HepG2 (cell line): ENCODE data around the gene ARHGAP35. TPM values are rescaled to one million over a fixed set of nuclear protein-coding genes. Genes with fewer than 3 reads are reported as not detected.

Experiments used
- ATF7-NPFF ChIP-seq: sonication (generic); formaldehyde crosslinking; IDR thresholded peaks from 2 replicates; pipeline ENCODE4 v1.8.1; 2023; ENCODE audit warnings: mild to moderate bottlenecking, low read depth, missing genetic modification reagents, moderate library complexity
- FOXJ3 ChIP-seq: sonication (generic); formaldehyde crosslinking; IDR thresholded peaks from 2 replicates; pipeline ENCODE4 v1.4.0; 2020; ENCODE audit warnings: missing genetic modification reagents, mild to moderate bottlenecking, borderline replicate concordance
- HDAC1 ChIP-seq: sonication (generic); formaldehyde crosslinking; IDR thresholded peaks from 2 replicates; pipeline ENCODE4 v1.5.1; 2020; ENCODE audit warnings: mild to moderate bottlenecking, missing genetic modification reagents
- KAT7 ChIP-seq: IDR thresholded peaks from 2 replicates; pipeline ENCODE4 v1.6.1; 2018; ENCODE audit warnings: borderline replicate concordance, missing compliant biosample characterization
- KAT8 ChIP-seq: IDR thresholded peaks from 2 replicates; pipeline ENCODE4 v1.6.1; 2016; ENCODE audit warnings: missing genetic modification reagents, missing compliant biosample characterization
- PAX8 ChIP-seq: sonication (generic); formaldehyde crosslinking; IDR thresholded peaks from 2 replicates; pipeline ENCODE4 v1.8.0; 2022; ENCODE audit warnings: mild to moderate bottlenecking, missing genetic modification reagents, borderline replicate concordance
- PCBP2 ChIP-seq: fragments of 200-400 bp; formaldehyde crosslinking; optimal IDR thresholded peaks from 2 replicates; pipeline ENCODE3; 2018; ENCODE audit warnings: low read length, low read depth; ENCODE audit not compliant: poor library complexity, severe bottlenecking
- PITX1 ChIP-seq: sonication (generic); formaldehyde crosslinking; IDR thresholded peaks from 2 replicates; pipeline ENCODE4 v1.5.1; 2020; ENCODE audit warnings: mild to moderate bottlenecking, missing genetic modification reagents
- POLR2AphosphoS5 ChIP-seq: IDR thresholded peaks from 2 replicates; pipeline ENCODE4 v1.6.1; 2012; ENCODE audit warnings: low read depth, low read length
- TAF15 ChIP-seq: fragments of 200-400 bp; formaldehyde crosslinking; IDR thresholded peaks from one replicate; pipeline ENCODE4 v1.6.1; 2018; ENCODE audit warnings: mild to moderate bottlenecking, low read depth, low read length; ENCODE audit not compliant: poor library complexity, severe bottlenecking
- TBX3 ChIP-seq: fragments of 450-650 bp; IDR thresholded peaks from 2 replicates; pipeline ENCODE4 v1.6.1; 2017; ENCODE audit warnings: antibody characterized with exemption, mild to moderate bottlenecking, inconsistent platforms, borderline replicate concordance
- THAP8 ChIP-seq: sonication (generic); formaldehyde crosslinking; IDR thresholded peaks from 2 replicates; pipeline ENCODE4 v1.5.1; 2020; ENCODE audit warnings: missing genetic modification reagents, mild to moderate bottlenecking, borderline replicate concordance
- ZEB1 ChIP-seq: IDR thresholded peaks from 2 replicates; pipeline ENCODE4 v1.6.1; 2012; ENCODE audit warnings: mild to moderate bottlenecking, low read depth, inconsistent platforms; ENCODE audit not compliant: insufficient replicate concordance
- ZMAT3 ChIP-seq: sonication (generic); formaldehyde crosslinking; conservative IDR thresholded peaks from 2 replicates; pipeline ENCODE4 v1.7.0; 2021; ENCODE audit warnings: missing genetic modification reagents
- ZNF501 ChIP-seq: sonication (generic); formaldehyde crosslinking; IDR thresholded peaks from 2 replicates; pipeline ENCODE4 v1.5.1; 2020; ENCODE audit warnings: mild to moderate bottlenecking, moderate library complexity, missing genetic modification reagents
- ZNF530 ChIP-seq: sonication (generic); formaldehyde crosslinking; IDR thresholded peaks from 2 replicates; pipeline ENCODE4 v1.5.0; 2020; ENCODE audit warnings: low read depth, mild to moderate bottlenecking, missing genetic modification reagents
- ZNF563 ChIP-seq: sonication (generic); formaldehyde crosslinking; IDR thresholded peaks from 2 replicates; pipeline ENCODE4 v1.8.0; 2022; ENCODE audit warnings: mild to moderate bottlenecking, moderate library complexity, missing genetic modification reagents
- ZNF710 ChIP-seq: sonication (generic); formaldehyde crosslinking; IDR thresholded peaks from 2 replicates; pipeline ENCODE4 v1.5.0; 2020; ENCODE audit warnings: mild to moderate bottlenecking, missing genetic modification reagents, borderline replicate concordance
- ZNF713 ChIP-seq: sonication (generic); formaldehyde crosslinking; IDR thresholded peaks from 2 replicates; pipeline ENCODE4 v1.4.0; 2020; ENCODE audit warnings: mild to moderate bottlenecking, missing genetic modification reagents
- ZNF772 ChIP-seq: sonication (generic); formaldehyde crosslinking; IDR thresholded peaks from 2 replicates; pipeline ENCODE4 v1.5.0; 2020; ENCODE audit warnings: mild to moderate bottlenecking, missing genetic modification reagents
- ZNF891 ChIP-seq: sonication (generic); formaldehyde crosslinking; IDR thresholded peaks from 2 replicates; pipeline ENCODE4 v1.5.0; 2020; ENCODE audit warnings: mild to moderate bottlenecking, missing genetic modification reagents
- polyA plus RNA-seq, 8 experiments: library from polyadenylated mRNA; depleted of rRNA in 3 of 8; stranded (reverse) in 7 of 8; unstranded in 1 of 8; fragments of >200 nt; fragmentation: Illumina TruSeq in 4 of 8; extraction: Trizol in 4 of 8; gene quantifications; 2 replicates each; pipeline versions ENCODE4 v1.2.1 to v1.2.3, GENCODE V29; 2011 to 2016; ENCODE audit warnings: low read depth in 4 of 8, missing spikeins in 1 of 8, mixed read lengths in 1 of 8; ENCODE audit not compliant: insufficient read depth in 1 of 8
- total RNA-seq, 5 experiments: library from RNA; depleted of rRNA; stranded (reverse); fragments of >200 nt; fragmentation: Illumina TruSeq; extraction: Trizol; gene quantifications; 2 replicates each; pipeline ENCODE4 v1.2.3, GENCODE V29; 2016; ENCODE audit warnings: low read depth in 1 of 5
- TF ChIP-seq, protein P1 (sequence below): sonication (generic); formaldehyde crosslinking; IDR thresholded peaks from 2 replicates; pipeline ENCODE4 v1.5.1; 2020; ENCODE audit warnings: mild to moderate bottlenecking, moderate library complexity, missing genetic modification reagents

Gene ARHGAP35
- total and polyA plus RNA-seq, 2 of the 13 experiments (the other 11 are each of a cell fraction or from before 2014, with no cell fraction given), result 30.1 to 30.2 TPM

DNA sequence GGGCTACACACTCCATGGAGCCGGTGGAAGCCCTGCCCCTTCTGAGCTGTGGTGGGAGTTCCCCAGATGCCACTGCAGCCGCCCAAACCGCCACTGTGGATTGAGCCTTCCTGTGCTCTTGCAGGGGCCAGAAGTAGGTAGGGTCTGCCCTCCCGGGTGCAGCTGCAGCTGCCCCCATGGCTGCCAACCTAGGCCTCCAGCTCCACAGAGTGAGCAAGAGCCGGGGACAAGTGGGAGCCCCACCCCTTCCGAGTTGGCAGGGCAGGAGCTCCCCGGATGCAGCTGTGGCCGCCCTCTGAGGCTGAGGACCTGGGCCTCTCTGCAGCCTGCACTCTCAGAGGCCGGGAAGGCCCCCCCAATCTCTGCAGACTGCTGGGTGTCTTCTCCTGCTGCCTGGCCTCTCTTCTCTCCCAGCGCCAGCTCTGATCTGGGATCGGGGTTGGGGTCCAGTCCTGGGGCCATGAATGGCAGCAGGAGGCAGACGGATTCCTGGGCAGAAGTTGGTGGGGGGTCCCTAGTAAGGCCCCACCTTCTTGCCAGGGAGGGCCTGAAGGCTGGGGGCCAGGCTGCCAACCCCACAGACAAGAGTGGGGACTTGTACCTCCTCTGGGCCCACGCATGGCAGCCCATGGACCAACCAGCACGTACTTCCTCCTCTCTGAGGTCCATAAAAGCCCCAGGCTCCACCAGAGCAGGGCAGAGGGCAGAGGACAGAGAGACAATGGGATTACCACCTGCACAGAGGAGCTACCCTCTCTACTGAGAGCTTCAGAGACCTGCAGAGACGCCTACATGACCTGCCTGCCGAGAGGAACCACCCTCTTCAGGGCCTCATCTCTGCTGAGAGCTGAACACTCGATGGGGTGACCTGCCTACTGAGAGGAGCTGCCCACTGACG lies 39.0 kb upstream of the ARHGAP35 start (continued):
- TF ChIP-seq ZMAT3 (CRISPR knock-in tag) (0 out of 2 replicates have a peak, but pooled peaks have one; percentile 27), ATF7-NPFF (CRISPR knock-in tag) (0 out of 2 replicates have a peak, but pooled peaks have one; percentile 10), POLR2AphosphoS5 (peak; percentile 71), TBX3 (no peak), ZNF713 (CRISPR knock-in tag) (0 out of 2 replicates have a peak, but pooled peaks have one; percentile 61), KAT8 (CRISPR knock-in tag) (peak; percentile 45), KAT7 (CRISPR knock-in tag) (peak; percentile 40; the same call in 1 of the 2 replicates), TAF15 (no peak), ZNF563 (CRISPR knock-in tag) (no peak), HDAC1 (peak; percentile 23; the same call in 1 of the 2 replicates), ZNF710 (CRISPR knock-in tag) (0 out of 2 replicates have a peak, but pooled peaks have one; percentile 14), ZNF772 (peak; percentile 53; the same call in 1 of the 2 replicates), THAP8 (peak; percentile 42; the same call in 1 of the 2 replicates), PAX8 (CRISPR knock-in tag) (0 out of 2 replicates have a peak, but pooled peaks have one; percentile 39), ZNF530 (CRISPR knock-in tag) (no peak), ZNF501 (CRISPR knock-in tag) (peak; percentile 86), ZNF891 (CRISPR knock-in tag) (peak; percentile 67; the same call in 1 of the 2 replicates), FOXJ3 (no peak), PCBP2 (no peak), ZEB1 (no peak), PITX1 (CRISPR knock-in tag) (peak; percentile 50)
- TF ChIP-seq, protein P1, sequence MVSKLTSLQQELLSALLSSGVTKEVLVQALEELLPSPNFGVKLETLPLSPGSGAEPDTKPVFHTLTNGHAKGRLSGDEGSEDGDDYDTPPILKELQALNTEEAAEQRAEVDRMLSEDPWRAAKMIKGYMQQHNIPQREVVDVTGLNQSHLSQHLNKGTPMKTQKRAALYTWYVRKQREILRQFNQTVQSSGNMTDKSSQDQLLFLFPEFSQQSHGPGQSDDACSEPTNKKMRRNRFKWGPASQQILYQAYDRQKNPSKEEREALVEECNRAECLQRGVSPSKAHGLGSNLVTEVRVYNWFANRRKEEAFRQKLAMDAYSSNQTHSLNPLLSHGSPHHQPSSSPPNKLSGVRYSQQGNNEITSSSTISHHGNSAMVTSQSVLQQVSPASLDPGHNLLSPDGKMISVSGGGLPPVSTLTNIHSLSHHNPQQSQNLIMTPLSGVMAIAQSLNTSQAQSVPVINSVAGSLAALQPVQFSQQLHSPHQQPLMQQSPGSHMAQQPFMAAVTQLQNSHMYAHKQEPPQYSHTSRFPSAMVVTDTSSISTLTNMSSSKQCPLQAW (CRISPR knock-in tag), result peak; percentile 59; the same call in 1 of the 2 replicates
